HEK293 (cell line): ENCODE data around the gene DLG2.

ENCODE experiments used
- CTCF ChIA-PET: fragments of 350-600 bp; formaldehyde crosslinking; extraction: SDS; loops from one replicate; lab custom pipeline; 2021; ENCODE audit warnings: antibody characterized with exemption; lab: Yijun Ruan, JAX
- POLR2A ChIA-PET: fragments of 300-600 bp; formaldehyde crosslinking; extraction: SDS; loops from one replicate; lab custom pipeline; 2020; ENCODE audit warnings: antibody characterized with exemption, inconsistent platforms; lab: Yijun Ruan, JAX
- H3K27ac ChIP-seq: fragments of 200-500 bp; sonication (Bioruptor generic); 2 replicates; pipeline ENCODE4 v1.5.1; 2014; ENCODE audit warnings: low read depth, low read length, control low read depth, inconsistent platforms; ENCODE audit errors: extremely low read depth
- H3K36me3 ChIP-seq, 2 experiments: fragments of 200-500 bp in 1 of 2; sonication (Bioruptor generic) in 1 of 2; 1 replicate in 1 of 2; 2 replicates in 1 of 2; pipeline ENCODE4 v1.5.1; 2014 to 2017; ENCODE audit warnings: inconsistent platforms in 2 of 2, low read length in 2 of 2; ENCODE audit not compliant: control insufficient read depth in 2 of 2, insufficient read depth in 1 of 2
- H3K4me1 ChIP-seq: fragments of 200-500 bp; sonication (Bioruptor generic); 2 replicates; pipeline ENCODE4 v1.5.1; 2014; ENCODE audit warnings: mild to moderate bottlenecking, low read length, inconsistent platforms; ENCODE audit not compliant: control insufficient read depth, insufficient read depth
- H3K4me3 ChIP-seq: 2 replicates; pipeline ENCODE4 v1.5.1; 2011; ENCODE audit warnings: low read depth, mild to moderate bottlenecking, control low read depth, low read length, moderate library complexity
- H3K9me3 ChIP-seq: fragments of 200-500 bp; sonication (Bioruptor generic); 2 replicates; pipeline ENCODE4 v1.5.1; 2014; ENCODE audit warnings: low read depth, low read length, inconsistent platforms; ENCODE audit not compliant: control insufficient read depth, insufficient read depth
- GFI1B ChIP-seq: fragments of 450-650 bp; formaldehyde crosslinking; IDR thresholded peaks from 2 replicates; pipeline ENCODE4 v1.5.1; 2016; ENCODE audit warnings: missing biosample characterization, missing genetic modification characterization
- GLIS2 ChIP-seq: fragments of 450-650 bp; formaldehyde crosslinking; IDR thresholded peaks from 2 replicates; pipeline ENCODE4 v1.5.1; 2016; ENCODE audit warnings: missing biosample characterization, missing genetic modification characterization
- HOXD13 ChIP-seq: sonication (generic); formaldehyde crosslinking; IDR thresholded peaks from 2 replicates; pipeline ENCODE4 v1.8.0; 2022; ENCODE audit warnings: missing genetic modification reagents, borderline replicate concordance
- REPIN1 ChIP-seq: fragments of 450-650 bp; formaldehyde crosslinking; IDR thresholded peaks from 2 replicates; pipeline ENCODE4 v1.5.1; 2017; ENCODE audit warnings: missing biosample characterization, missing genetic modification characterization, low read depth
- ZBTB21 ChIP-seq: fragments of 450-650 bp; formaldehyde crosslinking; IDR thresholded peaks from 2 replicates; pipeline ENCODE4 v1.5.1; 2017; ENCODE audit warnings: missing biosample characterization, missing genetic modification characterization
- ZBTB26 ChIP-seq: fragments of 450-650 bp; formaldehyde crosslinking; optimal IDR thresholded peaks from 2 replicates; pipeline ENCODE3; 2016; ENCODE audit warnings: missing biosample characterization, mild to moderate bottlenecking, missing genetic modification characterization
- ZBTB44 ChIP-seq: fragments of 450-650 bp; IDR thresholded peaks from 2 replicates; pipeline ENCODE4 v1.5.1; 2018; ENCODE audit warnings: missing biosample characterization, mild to moderate bottlenecking, missing genetic modification characterization
- ZEB2 ChIP-seq: fragments of 450-650 bp; formaldehyde crosslinking; IDR thresholded peaks from 2 replicates; pipeline ENCODE4 v1.5.1; 2016; ENCODE audit warnings: missing biosample characterization, missing genetic modification characterization
- ZNF114 ChIP-seq: fragments of 450-650 bp; formaldehyde crosslinking; IDR thresholded peaks from 2 replicates; pipeline ENCODE4 v1.5.0; 2017; ENCODE audit warnings: missing biosample characterization, missing genetic modification characterization
- ZNF133 ChIP-seq: fragments of 450-650 bp; formaldehyde crosslinking; IDR thresholded peaks from 2 replicates; pipeline ENCODE4 v1.5.1; 2016; ENCODE audit warnings: missing biosample characterization, missing genetic modification characterization
- ZNF140 ChIP-seq: fragments of 450-650 bp; formaldehyde crosslinking; IDR thresholded peaks from 2 replicates; pipeline ENCODE4 v1.5.1; 2016; ENCODE audit warnings: missing biosample characterization, missing genetic modification characterization
- ZNF146 ChIP-seq: fragments of 450-650 bp; formaldehyde crosslinking; IDR thresholded peaks from 2 replicates; pipeline ENCODE4 v1.5.1; 2016; ENCODE audit warnings: missing biosample characterization, missing genetic modification characterization
- ZNF175 ChIP-seq: fragments of 450-650 bp; formaldehyde crosslinking; IDR thresholded peaks from 2 replicates; pipeline ENCODE4 v1.5.1; 2016; ENCODE audit warnings: missing biosample characterization, missing genetic modification characterization
- ZNF2 ChIP-seq: fragments of 450-650 bp; formaldehyde crosslinking; IDR thresholded peaks from 2 replicates; pipeline ENCODE4 v1.5.1; 2016; ENCODE audit warnings: missing biosample characterization, missing genetic modification characterization
- ZNF223 ChIP-seq: fragments of 450-650 bp; formaldehyde crosslinking; IDR thresholded peaks from 2 replicates; pipeline ENCODE4 v1.5.1; 2016; ENCODE audit warnings: missing biosample characterization, missing genetic modification characterization
- ZNF24 ChIP-seq: fragments of 450-650 bp; formaldehyde crosslinking; IDR thresholded peaks from 2 replicates; pipeline ENCODE4 v1.5.1; 2016; ENCODE audit warnings: missing biosample characterization, missing genetic modification characterization
- ZNF274 ChIP-seq, 2 experiments: fragments of 200-500 bp in 1 of 2; fragments of 450-650 bp in 1 of 2; sonication (Bioruptor generic) in 1 of 2; formaldehyde crosslinking in 1 of 2; IDR thresholded peaks; 2 replicates each; pipeline versions ENCODE4 v1.5.1 to v1.6.1; 2014 to 2016; ENCODE audit warnings: borderline replicate concordance in 1 of 2, inconsistent platforms in 1 of 2, low read length in 1 of 2, missing biosample characterization in 1 of 2, missing genetic modification characterization in 1 of 2
- ZNF302 ChIP-seq: fragments of 450-650 bp; formaldehyde crosslinking; IDR thresholded peaks from 2 replicates; pipeline ENCODE4 v1.5.1; 2016; ENCODE audit warnings: missing biosample characterization, missing genetic modification characterization, low read depth
- ZNF394 ChIP-seq: fragments of 450-650 bp; formaldehyde crosslinking; IDR thresholded peaks from 2 replicates; pipeline ENCODE4 v1.5.1; 2016; ENCODE audit warnings: missing biosample characterization, missing genetic modification characterization, mild to moderate bottlenecking, moderate library complexity, borderline replicate concordance
- ZNF398 ChIP-seq: fragments of 450-650 bp; formaldehyde crosslinking; IDR thresholded peaks from 2 replicates; pipeline ENCODE4 v1.5.1; 2017; ENCODE audit warnings: missing biosample characterization, missing genetic modification characterization
- ZNF48 ChIP-seq: fragments of 450-650 bp; formaldehyde crosslinking; IDR thresholded peaks from 2 replicates; pipeline ENCODE4 v1.5.1; 2016; ENCODE audit warnings: missing biosample characterization, missing genetic modification characterization
- ZNF518A ChIP-seq: fragments of 450-650 bp; formaldehyde crosslinking; conservative IDR thresholded peaks from 2 replicates; pipeline ENCODE4 v1.5.1; 2016; ENCODE audit warnings: low read depth, missing biosample characterization, missing genetic modification characterization
- ZNF530 ChIP-seq: fragments of 450-650 bp; formaldehyde crosslinking; IDR thresholded peaks from 2 replicates; pipeline ENCODE4 v1.5.1; 2016; ENCODE audit warnings: low read depth, missing biosample characterization, missing genetic modification characterization
- ZNF549 ChIP-seq: fragments of 450-650 bp; IDR thresholded peaks from 2 replicates; pipeline ENCODE4 v1.5.1; 2018; ENCODE audit warnings: missing biosample characterization, missing genetic modification characterization, mild to moderate bottlenecking, inconsistent platforms, moderate library complexity
- ZNF610 ChIP-seq: fragments of 450-650 bp; formaldehyde crosslinking; IDR thresholded peaks from 2 replicates; pipeline ENCODE4 v1.5.1; 2016; ENCODE audit warnings: missing biosample characterization, missing genetic modification characterization, borderline replicate concordance
- ZNF701 ChIP-seq: fragments of 450-650 bp; formaldehyde crosslinking; IDR thresholded peaks from 2 replicates; pipeline ENCODE4 v1.5.1; 2016; ENCODE audit warnings: missing biosample characterization, missing genetic modification characterization
- ZNF792 ChIP-seq: fragments of 450-650 bp; formaldehyde crosslinking; IDR thresholded peaks from 2 replicates; pipeline ENCODE4 v1.5.1; 2016; ENCODE audit warnings: missing biosample characterization, missing genetic modification characterization
- ZSCAN23 ChIP-seq: fragments of 450-650 bp; formaldehyde crosslinking; IDR thresholded peaks from 2 replicates; pipeline ENCODE4 v1.5.1; 2016; ENCODE audit warnings: missing biosample characterization, missing genetic modification characterization

DLG2 gene

GRCh38 chr11:83782329-83782728 is 1844.8 kb downstream of the DLG2 start:
- Histone ChIP-seq H3K27ac (no peak overlapping the region), H3K4me3 (no peak overlapping the region), H3K9me3 (no peaks in the 10 kb centered on the region), H3K36me3 (no peaks in the 10 kb centered on the region), H3K4me1 (no peaks in the 10 kb centered on the region)
- no peak for TF ChIP-seq ZNF274 (IDR thresholded peaks at IDR 0.05; ENCODE audit: low read length)
- TF ChIP-seq ZNF274 (tag by site-specific recombination; IDR thresholded peaks at IDR 0.05; ENCODE audit: borderline replicate concordance) = no peak
- TF ChIP-seq ZNF302 (tag by site-specific recombination) = no peak
- no peak for TF ChIP-seq ZNF24 (tag by site-specific recombination)
- no peak for TF ChIP-seq ZSCAN23 (tag by site-specific recombination)
- no peak for TF ChIP-seq ZNF394 (tag by site-specific recombination)
- TF ChIP-seq ZNF398 (tag by site-specific recombination) = no peak
- TF ChIP-seq ZNF223 (tag by site-specific recombination) = no peak
- no peak for TF ChIP-seq GFI1B (tag by site-specific recombination)
- no peak for TF ChIP-seq HOXD13 (CRISPR knock-in tag)
- TF ChIP-seq ZNF175 = no peak
- no peak for TF ChIP-seq ZNF140 (tag by site-specific recombination)
- TF ChIP-seq ZNF701 (tag by site-specific recombination) = no peak
- TF ChIP-seq ZNF518A (tag by site-specific recombination) = no peak
- TF ChIP-seq ZNF114 (tag by site-specific recombination) = no peak
- no peak for TF ChIP-seq ZBTB44 (tag by site-specific recombination)
- TF ChIP-seq REPIN1 (tag by site-specific recombination) = no peak
- ChIA-PET CTCF (no interaction called here), POLR2A (no interaction called here)

- ChIA-PET CTCF (interaction anchor here (0.9 to 2.0 kb wide), 3 partner anchors 22 to 56 kb away, joined by 4 to 9 read pairs (median 5); no protein-coding TSS in a partner anchor), POLR2A (no interaction called here)
- TF ChIP-seq ZNF530 (tag by site-specific recombination) (no peak), ZEB2 (tag by site-specific recombination) (no peak), ZNF146 (tag by site-specific recombination) (no peak), ZNF792 (tag by site-specific recombination) (no peak), ZBTB26 (tag by site-specific recombination) (no peak), ZNF48 (tag by site-specific recombination) (no peak), ZNF549 (tag by site-specific recombination) (no peak), ZBTB21 (tag by site-specific recombination) (no peak), GLIS2 (tag by site-specific recombination) (no peak), ZNF2 (tag by site-specific recombination) (no peak), ZNF610 (tag by site-specific recombination) (no peak), ZNF133 (tag by site-specific recombination) (no peak)
Observed at GRCh38 chr11:83779876-83780275, 1847.3 kb downstream of the DLG2 start.

More at GRCh38 chr11:83779876-83780275, 1847.3 kb downstream of the DLG2 start:
- no peaks in the 10 kb centered on the region for H3K9me3 ChIP-seq
- no peak overlapping the region for H3K4me3 ChIP-seq
- H3K36me3 ChIP-seq = no peaks in the 10 kb centered on the region
- H3K4me1 ChIP-seq = no peaks in the 10 kb centered on the region
- no peak overlapping the region for H3K27ac ChIP-seq
